ENCODE data around the gene RC3H1. TPM values are rescaled to one million over a fixed set of nuclear protein-coding genes. Genes with fewer than 3 reads are reported as not detected.
A peak's percentile ranks its signal among the peaks of the same experiment; 100 is the strongest.

Gene RC3H1
- total and polyA plus RNA-seq, 9 of the 15 experiments (the other 6 are each of a cell fraction or from before 2014, with no cell fraction given) = 2.4 to 31.7 (median 12.4) TPM

- TF ChIP-seq, protein P1, sequence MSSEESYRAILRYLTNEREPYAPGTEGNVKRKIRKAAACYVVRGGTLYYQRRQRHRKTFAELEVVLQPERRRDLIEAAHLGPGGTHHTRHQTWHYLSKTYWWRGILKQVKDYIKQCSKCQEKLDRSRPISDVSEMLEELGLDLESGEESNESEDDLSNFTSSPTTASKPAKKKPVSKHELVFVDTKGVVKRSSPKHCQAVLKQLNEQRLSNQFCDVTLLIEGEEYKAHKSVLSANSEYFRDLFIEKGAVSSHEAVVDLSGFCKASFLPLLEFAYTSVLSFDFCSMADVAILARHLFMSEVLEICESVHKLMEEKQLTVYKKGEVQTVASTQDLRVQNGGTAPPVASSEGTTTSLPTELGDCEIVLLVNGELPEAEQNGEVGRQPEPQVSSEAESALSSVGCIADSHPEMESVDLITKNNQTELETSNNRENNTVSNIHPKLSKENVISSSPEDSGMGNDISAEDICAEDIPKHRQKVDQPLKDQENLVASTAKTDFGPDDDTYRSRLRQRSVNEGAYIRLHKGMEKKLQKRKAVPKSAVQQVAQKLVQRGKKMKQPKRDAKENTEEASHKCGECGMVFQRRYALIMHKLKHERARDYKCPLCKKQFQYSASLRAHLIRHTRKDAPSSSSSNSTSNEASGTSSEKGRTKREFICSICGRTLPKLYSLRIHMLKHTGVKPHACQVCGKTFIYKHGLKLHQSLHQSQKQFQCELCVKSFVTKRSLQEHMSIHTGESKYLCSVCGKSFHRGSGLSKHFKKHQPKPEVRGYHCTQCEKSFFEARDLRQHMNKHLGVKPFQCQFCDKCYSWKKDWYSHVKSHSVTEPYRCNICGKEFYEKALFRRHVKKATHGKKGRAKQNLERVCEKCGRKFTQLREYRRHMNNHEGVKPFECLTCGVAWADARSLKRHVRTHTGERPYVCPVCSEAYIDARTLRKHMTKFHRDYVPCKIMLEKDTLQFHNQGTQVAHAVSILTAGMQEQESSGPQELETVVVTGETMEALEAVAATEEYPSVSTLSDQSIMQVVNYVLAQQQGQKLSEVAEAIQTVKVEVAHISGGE (CRISPR knock-in tag; IDR thresholded peaks at IDR 0.05) = peak in 1 of 3 experiments; percentile 76; a peak in 2 of 6 replicates
- no peak for TF ChIP-seq HOXB6 (CRISPR knock-in tag; IDR thresholded peaks at IDR 0.05; ENCODE audit: borderline replicate concordance)
- peak; percentile 98 for TF ChIP-seq SUPT5H (IDR thresholded peaks at IDR 0.05)
- no peak for TF ChIP-seq PKNOX1 (IDR thresholded peaks at IDR 0.05)
- peak; percentile 65; the same call in 1 of the 2 replicates for TF ChIP-seq SP1 (CRISPR knock-in tag; IDR thresholded peaks at IDR 0.05)
- no peak for TF ChIP-seq MTA2 (IDR thresholded peaks at IDR 0.05; ENCODE audit: low read depth)
- peak; percentile 96 for TF ChIP-seq RBFOX2 (IDR thresholded peaks at IDR 0.05; ENCODE audit: low read depth, low read length)
- TF ChIP-seq BRD4 (IDR thresholded peaks at IDR 0.05) = no peak
- 0 out of 4 replicates have a peak, but pooled peaks of 1 of the 2 experiments have one; percentile 36 for TF ChIP-seq TRIM24 (IDR thresholded peaks at IDR 0.05)
- TF ChIP-seq ETV1 (tag; conservative IDR thresholded peaks at IDR 0.05; ENCODE audit: low read depth) = no peak
- no peak for TF ChIP-seq MXI1 (IDR thresholded peaks at IDR 0.05; ENCODE audit: low read depth, low read length)
- no peak for TF ChIP-seq PURB (CRISPR knock-in tag; IDR thresholded peaks at IDR 0.05; ENCODE audit: low read depth)
- TF ChIP-seq DNMT1 (IDR thresholded peaks at IDR 0.05) = no peak
- 0 out of 2 replicates have a peak, but pooled peaks have one; percentile 8 for TF ChIP-seq SOX6 (IDR thresholded peaks at IDR 0.05)
- TF ChIP-seq ZNF3 (CRISPR knock-in tag; IDR thresholded peaks at IDR 0.05) = no peak
- no peak for TF ChIP-seq CLOCK (CRISPR knock-in tag; IDR thresholded peaks at IDR 0.05; ENCODE audit: borderline replicate concordance)
- no peak for TF ChIP-seq HNRNPH1 (optimal IDR thresholded peaks at IDR 0.05; ENCODE audit: low read depth, low read length)
- TF ChIP-seq NR1H2 (CRISPR knock-in tag; IDR thresholded peaks at IDR 0.05) = no peak; the same call in 1 of the 2 replicates
- TF ChIP-seq POU5F1 (IDR thresholded peaks at IDR 0.05; ENCODE audit: borderline replicate concordance, low read depth, low read length, partially characterized antibody) = no peak
- no peak for TF ChIP-seq NCOA6 (IDR thresholded peaks at IDR 0.05)
- TF ChIP-seq NR4A1 (CRISPR knock-in tag; IDR thresholded peaks at IDR 0.05) = no peak
- TF ChIP-seq NR4A1 (tag; IDR thresholded peaks at IDR 0.05) = no peak
Measured at GRCh38 chr1:174022080-174022975, at the start of gene RC3H1 (continued).

All from K562 (cell line).